CD4-positive, alpha-beta T cell treated with Interleukin-15 for 4 hours (primary cell): ENCODE results near the gene SP4.

Experiments
- DNase-seq: peaks from one replicate; pipeline ENCODE4 v3.0.0-alpha.2; 2020; ENCODE audit warnings: low spot score

SP4 gene

GRCh38 chr7:21443149-21443841 lies 15.4 kb downstream of the SP4 start:
- DNase-seq, result no peak

GRCh38 chr7:21448974-21449373 lies 21.1 kb downstream of the SP4 start:
- no peak for DNase-seq

DNA sequence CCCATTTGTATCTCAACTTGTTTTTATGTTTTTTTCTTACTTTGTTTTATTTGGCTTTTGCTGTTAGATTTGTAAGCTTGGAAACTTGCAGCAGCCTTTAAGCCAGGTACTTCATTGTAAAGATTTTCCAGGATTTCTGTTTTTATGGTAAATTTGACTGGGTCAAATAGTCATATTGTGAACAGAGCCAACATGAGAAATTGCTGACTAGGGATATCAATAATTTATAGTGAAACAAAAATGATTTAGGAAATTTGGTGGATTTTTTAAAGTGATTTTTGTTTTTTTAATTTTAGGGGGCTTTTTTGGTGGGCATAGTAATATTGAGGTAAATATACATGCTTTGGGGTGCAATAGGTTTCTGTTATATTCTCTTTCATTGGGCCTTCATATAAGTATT lies 22.2 kb downstream of the SP4 start:
- DNase-seq, result no peak

- no peak for DNase-seq
Observed at GRCh38 chr7:21450941-21451340, 23.1 kb downstream of the SP4 start.

DNA sequence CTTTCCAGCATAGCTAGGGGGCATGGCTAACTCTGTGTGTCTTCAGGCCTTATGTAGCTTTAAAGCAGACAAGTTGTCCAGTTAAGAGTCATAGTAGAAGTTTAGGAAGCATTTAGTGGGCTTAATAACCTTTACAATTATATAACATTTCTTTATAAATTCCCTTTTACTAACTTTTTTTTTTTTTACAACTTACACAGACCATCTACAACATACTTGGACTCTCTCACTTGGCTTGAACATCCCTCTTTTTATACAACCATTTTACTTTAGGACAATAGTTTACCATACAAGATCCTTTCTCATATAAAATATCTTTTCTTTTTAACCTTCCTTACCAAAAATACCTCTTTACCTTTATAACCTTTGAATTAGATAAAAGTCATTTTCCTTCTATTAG lies 26.3 kb downstream of the SP4 start:
- no peak for DNase-seq

DNA sequence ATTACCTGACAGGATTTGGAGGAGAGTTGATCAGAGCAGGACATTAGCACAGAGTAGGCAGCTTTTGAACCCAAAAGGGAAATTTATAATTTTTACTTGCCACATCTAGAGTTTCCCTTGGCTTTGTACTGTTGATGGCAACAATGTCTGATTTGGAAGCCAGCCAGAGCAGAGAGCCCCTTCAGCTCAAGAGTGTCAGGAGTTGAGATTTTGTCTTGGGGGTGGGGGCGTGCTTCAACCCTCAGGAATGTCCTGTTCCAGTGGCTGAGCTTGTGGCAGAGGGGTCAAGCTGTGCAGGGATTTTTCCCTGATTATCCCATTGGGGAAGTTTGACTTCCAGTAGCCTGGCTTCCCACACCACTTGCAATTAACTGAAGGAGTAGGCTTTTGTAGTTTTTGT lies 27.0 kb downstream of the SP4 start:
- no peak for DNase-seq

- DNase-seq, result no peak
Observed at GRCh38 chr7:21461282-21461681, 33.4 kb downstream of the SP4 start.

GRCh38 chr7:21462081-21462480 lies 34.2 kb downstream of the SP4 start:
- DNase-seq, result no peak

- DNase-seq, result no peak
Observed at GRCh38 chr7:21463524-21463923, 35.6 kb downstream of the SP4 start.

DNA sequence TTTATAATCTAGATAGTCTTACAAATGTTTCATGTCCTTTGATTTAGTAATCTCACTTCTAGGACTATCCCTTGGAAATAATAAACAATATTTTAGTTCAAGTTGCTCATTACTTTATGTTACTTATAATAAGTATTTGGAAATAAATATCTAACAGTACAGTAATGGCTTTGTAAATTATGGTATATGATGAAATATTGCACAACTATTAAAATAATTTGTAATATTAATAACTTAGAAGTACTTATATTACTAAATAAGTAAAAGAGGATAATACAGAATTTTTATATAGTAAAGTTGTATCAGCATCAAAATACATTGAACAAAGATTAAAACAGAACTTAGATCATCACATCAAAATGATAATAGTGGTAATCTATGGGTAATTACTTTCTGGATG lies 41.1 kb downstream of the SP4 start:
- DNase-seq, result no peak

DNA sequence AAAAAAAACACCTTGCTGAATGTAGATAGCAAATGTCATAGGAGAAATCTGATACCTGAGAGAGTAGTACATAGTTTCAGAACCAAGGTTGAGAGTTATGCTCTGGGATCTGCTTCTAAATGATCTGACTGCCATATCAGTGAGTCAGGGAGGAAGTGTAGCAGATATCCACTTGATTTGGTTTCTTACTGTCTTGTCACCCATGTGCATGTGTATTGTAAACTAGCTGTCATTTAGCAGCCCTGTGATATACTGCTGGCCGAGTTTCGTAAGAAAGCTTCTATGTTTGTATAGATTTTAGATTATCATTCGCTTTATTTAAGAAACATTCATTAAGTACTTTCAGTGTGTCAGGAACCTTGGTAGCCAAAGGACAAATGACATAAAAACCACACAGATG lies 42.0 kb downstream of the SP4 start:
- no peak for DNase-seq

DNA sequence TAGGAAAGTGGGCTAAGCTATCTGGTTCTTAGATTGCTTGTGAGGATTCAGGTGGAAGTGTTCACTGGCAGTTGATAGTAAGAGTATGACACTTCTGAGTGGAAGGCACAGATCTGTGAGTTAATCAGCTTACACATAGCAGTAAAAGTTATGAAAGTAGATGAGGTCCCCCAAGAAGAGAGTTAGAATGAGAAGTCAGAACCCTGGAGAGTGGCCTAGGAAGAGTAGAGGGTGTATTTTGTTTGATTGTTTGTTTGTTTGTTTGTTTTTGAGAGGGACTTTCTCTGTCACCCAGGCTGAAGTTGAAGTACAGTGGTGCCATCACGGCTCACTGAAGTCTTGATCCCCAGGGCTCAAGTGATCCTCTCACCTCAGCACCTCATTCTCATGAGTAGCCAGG lies 44.1 kb downstream of the SP4 start:
- DNase-seq, result no peak

- DNase-seq, result no peak
Observed at GRCh38 chr7:21476429-21476828, 48.5 kb downstream of the SP4 start.

DNA sequence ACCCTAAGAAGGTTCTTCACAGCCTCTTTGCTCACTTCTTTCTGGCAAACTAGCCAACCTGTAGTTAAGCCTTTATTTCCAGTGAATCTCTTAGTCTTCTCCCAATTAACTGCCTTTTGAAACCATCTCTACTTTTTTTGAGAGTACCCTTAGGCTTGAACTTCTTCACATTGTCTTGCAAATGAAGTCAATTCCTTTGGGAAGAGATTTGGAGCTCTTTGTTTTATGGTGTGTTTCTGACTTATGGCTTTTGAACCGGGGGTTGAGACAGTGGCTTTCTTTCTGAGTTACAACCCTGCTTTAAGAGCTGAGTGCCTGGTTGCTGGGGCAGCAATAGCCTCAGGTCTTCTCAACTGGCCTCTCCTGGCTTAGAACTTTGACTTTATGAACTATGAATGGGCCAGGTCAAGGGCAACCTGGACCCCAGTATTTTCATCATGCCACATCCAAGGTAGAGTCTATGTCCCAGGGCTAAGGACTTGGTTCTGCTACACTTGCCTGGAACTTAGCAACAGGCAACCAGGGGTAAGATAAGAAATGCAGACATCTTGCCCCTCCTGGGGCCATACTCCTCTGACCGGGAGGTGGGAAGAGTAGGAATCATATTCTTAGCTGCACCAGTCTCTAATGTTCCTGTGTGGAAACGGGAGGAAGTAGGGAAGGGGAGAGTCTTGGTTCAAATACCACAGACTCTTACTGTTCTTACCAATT lies 53.0 kb downstream of the SP4 start:
- no peak for DNase-seq

DNA sequence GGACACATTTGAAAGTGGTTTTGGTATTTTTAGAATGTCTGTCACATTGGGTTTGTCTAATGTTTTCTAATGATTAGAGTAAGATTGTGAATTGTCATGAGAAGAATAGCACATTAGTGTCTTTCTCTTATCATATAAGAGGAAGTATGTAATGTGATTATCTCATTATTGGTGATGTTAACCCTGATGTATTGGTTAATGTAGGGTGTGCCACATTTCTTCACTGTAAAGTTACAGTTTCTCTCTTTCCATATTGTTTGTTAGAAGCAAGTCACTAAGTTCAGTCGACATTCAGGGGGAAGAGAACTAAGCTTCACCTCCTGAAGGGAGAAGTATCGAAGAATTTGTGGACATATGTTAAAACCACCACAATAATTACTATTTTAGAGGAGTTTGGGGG lies 58.6 kb downstream of the SP4 start:
- no peak for DNase-seq

DNA sequence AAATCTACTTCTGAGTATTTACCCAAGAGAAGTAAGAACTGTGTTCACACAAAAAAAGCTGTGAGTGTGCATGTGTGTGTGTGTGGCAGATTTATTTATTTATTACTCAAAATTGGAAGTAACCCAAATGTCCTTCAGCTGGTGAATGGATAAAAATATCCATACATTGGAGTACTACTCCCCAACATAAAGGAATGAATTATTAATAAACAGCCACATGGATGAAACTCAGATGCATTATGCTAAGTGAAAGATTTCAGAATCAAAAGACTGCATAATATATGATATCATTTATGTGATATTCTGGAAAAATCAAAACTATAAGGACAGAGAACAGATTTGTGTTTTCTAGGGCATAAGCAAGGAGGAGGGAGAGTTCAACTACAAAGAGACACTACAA lies 67.8 kb downstream of the SP4 start:
- no peak for DNase-seq

GRCh38 chr7:21497072-21497471 lies 69.2 kb downstream of the SP4 start:
- no peak for DNase-seq

DNA sequence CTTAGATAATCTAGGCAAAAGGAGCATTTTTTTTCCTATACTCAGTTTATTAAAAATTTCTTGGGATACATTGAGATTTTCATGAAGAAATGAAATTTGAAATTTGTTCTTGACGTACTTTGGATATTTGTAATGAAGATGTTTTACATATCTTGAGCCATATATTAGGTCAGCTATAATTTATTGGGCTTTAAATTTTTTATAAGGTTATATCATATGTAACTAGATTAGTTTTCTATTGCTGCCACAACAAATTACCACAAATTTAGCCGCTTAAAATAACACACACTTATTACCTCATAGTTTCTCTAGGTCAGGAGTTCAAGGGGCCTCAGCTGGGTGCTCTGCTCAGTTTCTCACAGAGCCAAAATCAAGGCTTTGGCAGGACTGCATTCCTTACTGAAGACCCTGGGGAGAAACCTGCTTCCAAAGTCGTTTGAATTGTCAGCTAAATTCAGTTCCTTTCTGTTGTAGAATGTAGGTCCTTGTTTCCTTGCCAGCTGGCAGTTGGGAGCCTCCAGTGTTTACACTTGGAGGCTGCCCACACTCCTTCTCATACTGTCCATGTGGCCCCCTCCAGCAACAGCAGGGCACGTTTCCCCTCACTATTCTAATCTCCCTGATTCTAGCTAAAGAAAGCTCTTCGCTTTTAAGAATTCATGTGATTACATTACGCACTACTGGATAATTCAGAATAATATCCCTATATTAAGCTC lies 72.4 kb downstream of the SP4 start:
- DNase-seq, result no peak

DNA sequence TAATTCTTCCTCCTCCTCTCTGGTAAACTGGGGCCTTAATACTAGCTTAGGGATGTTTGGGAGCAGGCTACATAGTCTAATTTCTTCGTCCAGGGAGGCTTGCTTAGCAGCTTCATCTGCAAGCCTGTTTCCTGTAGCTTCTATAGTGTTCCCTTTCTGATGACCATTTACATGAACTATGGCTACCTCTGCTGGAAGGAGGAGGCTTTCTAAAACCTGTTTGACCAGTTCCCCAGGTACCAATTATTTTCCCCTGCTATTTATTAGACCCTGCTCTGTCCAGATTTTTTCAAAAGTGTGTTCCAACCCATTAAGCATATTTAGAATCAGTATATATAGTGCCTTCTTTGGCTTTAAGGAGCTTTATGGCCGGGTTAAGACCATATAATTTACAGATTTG lies 76.1 kb downstream of the SP4 start:
- no peak for DNase-seq

GRCh38 chr7:21507627-21508343 lies 79.9 kb downstream of the SP4 start:
- peak; percentile 41 for DNase-seq

GRCh38 chr7:21508538-21508937 lies 80.7 kb downstream of the SP4 start:
- no peak for DNase-seq

DNA sequence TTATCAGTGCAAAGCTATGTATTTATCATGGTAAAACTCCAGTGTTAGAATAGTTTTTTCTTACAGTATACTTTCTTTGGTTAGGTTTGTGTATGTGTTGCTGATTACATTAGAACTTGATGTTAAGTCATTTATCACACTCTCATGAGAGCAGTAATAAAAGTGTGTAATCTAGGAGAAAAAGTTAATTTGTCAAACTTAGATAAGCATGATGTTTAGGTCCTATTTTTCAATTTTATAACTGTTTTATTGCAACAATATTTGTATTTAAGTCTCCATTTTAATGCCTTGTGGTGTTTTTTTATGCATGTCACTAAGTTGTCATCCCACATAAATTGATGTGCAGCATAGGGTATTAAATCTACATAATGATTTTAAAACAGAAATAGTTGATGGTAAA lies 86.2 kb downstream of the SP4 start:
- no peak for DNase-seq

DNA sequence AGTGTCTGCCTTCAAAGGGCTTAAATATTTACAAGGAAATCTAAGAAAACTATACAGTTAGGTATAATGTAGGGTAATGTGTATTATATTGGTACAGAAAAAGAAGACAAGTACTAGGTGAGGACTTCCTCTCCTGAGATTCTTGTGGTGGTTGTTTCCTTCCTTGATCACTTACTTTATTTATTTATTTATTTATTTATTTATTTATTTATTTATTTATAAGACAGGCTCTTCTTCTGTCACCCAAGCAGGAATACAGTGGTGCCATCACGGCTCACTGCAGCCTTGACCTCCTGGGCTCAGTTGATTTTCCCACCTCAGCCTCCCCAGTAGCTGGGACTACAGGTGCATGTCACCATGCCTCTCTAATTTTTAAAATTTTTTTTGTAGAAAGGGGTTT lies 96.8 kb downstream of the SP4 start:
- no peak for DNase-seq
